H4 (cell line): ENCODE data around the gene DBH. TPM values are rescaled to one million over a fixed set of nuclear protein-coding genes. Genes with fewer than 3 reads are reported as not detected.

Source experiments
- DNase-seq: peaks from one replicate; pipeline ENCODE4 v3.0.0-alpha.2; 2015; ENCODE audit warnings: low spot score
- total RNA-seq: library from RNA; depleted of rRNA; stranded (reverse); fragments of >200 nt; shearing (Covaris generic); gene quantifications from 2 replicates; pipeline ENCODE4 v1.2.3, GENCODE V29; 2014; rRNA removed

The DBH gene
- total RNA-seq, 1 experiment from 2014 or later, result not detected

DNA sequence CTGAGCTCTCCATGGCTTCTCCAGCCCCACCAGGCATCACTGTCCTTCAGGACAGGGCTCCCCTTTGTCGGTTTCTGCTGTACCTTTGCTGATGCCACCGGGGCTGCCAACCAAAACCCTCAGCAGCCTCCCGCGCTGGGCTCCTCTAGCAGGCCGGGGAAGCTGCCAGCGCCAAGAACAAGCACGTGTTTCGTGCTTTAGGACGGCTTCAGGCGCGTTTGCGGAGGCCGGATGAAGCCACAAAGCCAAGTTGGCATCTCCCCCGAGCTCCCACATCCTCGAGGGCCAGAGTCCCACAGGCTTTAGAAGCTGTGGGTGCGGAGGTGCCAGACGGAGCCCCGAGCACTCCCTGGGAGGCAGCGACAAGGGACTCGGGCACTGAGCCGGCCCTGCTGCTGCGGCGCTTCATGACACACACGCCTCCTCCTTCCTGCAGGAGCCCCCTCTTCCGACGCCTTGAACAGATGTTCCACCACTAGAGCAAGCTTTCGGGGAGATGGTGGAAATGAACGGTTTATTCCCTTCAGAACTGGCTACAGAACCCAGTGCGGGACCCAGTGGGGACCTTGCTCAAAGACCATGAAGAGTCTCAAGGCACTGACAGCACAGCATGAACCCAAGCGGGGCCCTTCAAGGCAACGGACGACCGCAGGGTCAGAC lies 65.3 kb downstream of the DBH start:
- no peak for DNase-seq

GRCh38 chr9:133701981-133702797 lies 66.0 kb downstream of the DBH start:
- DNase-seq, result no peak

- DNase-seq, result no peak
Observed at GRCh38 chr9:133702798-133703590, 66.8 kb downstream of the DBH start.

DNA sequence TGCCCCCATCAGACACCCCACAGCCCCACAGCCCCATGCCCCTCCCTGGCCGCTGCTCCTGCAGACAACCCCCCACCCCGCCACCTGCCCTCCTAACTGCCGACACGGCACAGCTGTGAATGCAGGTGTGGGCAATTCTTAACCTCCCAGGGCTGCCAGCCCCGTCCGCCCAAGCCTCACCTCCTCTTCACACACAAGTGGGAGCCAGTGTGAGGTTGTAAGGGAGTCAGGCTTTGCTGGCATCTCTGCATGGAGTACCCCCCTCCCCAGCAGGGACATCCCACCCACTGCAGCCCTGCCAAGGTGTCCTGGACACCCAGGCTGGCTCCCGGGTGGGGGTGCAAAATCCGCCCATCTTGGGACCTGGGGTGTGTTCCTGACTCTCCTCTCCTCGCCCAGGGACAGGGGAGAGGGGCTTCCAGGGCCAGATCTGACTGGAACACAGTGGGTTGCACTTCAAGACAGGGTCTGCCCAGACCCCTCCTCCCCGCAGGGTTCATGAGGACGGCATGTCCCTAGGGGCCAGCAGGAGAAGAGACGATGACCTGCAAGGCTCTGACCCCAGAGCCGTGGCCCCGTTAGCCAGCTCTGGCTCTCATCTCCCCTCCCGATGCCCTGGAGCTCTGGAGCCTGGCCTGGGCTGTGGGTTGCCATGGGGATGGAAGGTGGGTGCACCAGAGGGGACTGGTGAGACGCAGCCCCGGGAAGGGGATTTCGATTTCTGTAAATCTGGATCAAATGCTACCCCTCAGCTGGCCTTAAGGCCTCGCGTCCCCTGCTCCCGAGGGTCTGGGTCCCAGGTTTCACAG lies 67.6 kb downstream of the DBH start:
- no peak for DNase-seq

GRCh38 chr9:133704711-133705181 lies 68.6 kb downstream of the DBH start:
- DNase-seq, result no peak

- no peak for DNase-seq
Observed at GRCh38 chr9:133705576-133705975, 69.4 kb downstream of the DBH start.

DNA sequence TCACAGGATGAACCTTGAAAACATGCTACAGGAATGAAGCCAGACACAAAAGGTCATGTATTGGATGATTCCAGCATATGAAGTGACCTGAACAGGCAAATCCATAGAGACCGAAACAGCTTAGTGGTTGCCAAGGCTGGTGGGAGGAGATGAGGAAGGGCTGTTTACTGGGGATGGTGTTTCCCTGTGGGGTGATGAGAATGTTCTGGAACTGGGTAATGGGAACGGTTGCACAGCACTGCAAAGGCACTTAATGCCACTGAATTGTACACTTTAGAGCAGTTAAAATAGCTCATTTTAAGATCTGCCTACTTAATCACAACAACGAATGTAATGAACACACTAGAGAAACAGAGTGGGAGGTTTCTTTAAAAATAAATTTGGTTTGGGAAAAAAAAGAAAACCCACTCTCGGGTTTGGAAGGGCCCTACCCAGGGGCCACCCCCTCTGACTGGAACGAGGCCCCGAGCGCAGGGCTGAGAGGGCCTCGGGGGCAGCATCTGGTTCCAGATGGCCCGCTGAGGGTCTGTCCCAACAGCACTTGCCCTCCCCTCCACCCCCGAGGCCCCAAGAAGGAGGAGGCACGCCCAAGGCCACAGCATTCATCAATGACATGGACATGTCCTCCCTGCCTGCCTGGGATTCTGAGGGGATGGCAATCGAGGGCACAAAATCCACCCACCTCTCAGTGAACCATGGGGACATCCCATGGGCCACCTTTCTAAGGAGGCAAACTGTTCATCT lies 70.3 kb downstream of the DBH start:
- no peak for DNase-seq

- no peak for DNase-seq
Observed at GRCh38 chr9:133707065-133707762, 71.1 kb downstream of the DBH start.

DNA sequence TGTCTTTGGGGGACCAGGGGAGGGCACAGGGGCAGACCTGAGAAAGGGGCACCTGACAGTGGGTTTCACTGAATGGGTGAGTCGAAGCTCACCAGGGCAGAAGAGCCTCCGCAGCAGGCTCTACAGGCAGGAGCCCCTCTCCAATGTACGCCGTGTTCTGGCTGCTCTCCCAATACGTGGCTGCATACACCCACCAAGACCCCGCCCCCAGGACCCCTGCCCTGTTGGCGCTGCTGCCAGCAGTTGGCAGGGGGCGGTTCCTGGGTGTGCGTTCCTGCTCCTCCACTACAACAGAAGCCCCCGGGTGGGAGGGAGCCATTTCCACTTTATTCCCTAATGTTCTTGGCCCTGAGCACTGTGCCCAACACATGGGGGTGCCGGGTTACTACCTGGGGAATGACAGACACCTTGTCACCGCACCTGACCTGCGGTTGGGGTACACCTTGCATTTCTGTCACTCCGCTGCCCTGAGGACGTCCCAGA lies 71.6 kb downstream of the DBH start:
- DNase-seq, result no peak

GRCh38 chr9:133708246-133709014 lies 72.3 kb downstream of the DBH start:
- DNase-seq, result no peak

Other genes with a start within 250 kb of the DBH start
- gene REXO4, start 218.4 kb upstream of the DBH start, total RNA-seq, result 11.5 and 15.8 TPM in 2 replicates
- 0.06 and 0.12 TPM in 2 replicates for gene ADAMTS13, start 214.0 kb upstream of the DBH start, total RNA-seq
- gene CACFD1, start 176.4 kb upstream of the DBH start, total RNA-seq, result 2.5 TPM in 2 replicates
- gene SLC2A6, start 157.3 kb upstream of the DBH start, total RNA-seq, result 4.0 and 5.1 TPM in 2 replicates
- not detected in 2 replicates for gene MYMK, start 111.4 kb upstream of the DBH start, total RNA-seq
- not detected in 2 replicates for gene ADAMTSL2, start 101.7 kb upstream of the DBH start, total RNA-seq
- gene FAM163B, start 27.0 kb upstream of the DBH start, total RNA-seq, result not detected in 2 replicates
- 0.06 and 0.49 TPM in 2 replicates for gene SARDH, start 102.0 kb downstream of the DBH start, total RNA-seq